GM18526 (cell line): ENCODE results near the gene C2CD5.

Experiments used
- POLR2A ChIP-seq: IDR thresholded peaks from 3 replicates; pipeline ENCODE4 v1.6.1; 2011; ENCODE audit not compliant: insufficient read length; ENCODE audit errors: extremely low read depth

Gene C2CD5

DNA sequence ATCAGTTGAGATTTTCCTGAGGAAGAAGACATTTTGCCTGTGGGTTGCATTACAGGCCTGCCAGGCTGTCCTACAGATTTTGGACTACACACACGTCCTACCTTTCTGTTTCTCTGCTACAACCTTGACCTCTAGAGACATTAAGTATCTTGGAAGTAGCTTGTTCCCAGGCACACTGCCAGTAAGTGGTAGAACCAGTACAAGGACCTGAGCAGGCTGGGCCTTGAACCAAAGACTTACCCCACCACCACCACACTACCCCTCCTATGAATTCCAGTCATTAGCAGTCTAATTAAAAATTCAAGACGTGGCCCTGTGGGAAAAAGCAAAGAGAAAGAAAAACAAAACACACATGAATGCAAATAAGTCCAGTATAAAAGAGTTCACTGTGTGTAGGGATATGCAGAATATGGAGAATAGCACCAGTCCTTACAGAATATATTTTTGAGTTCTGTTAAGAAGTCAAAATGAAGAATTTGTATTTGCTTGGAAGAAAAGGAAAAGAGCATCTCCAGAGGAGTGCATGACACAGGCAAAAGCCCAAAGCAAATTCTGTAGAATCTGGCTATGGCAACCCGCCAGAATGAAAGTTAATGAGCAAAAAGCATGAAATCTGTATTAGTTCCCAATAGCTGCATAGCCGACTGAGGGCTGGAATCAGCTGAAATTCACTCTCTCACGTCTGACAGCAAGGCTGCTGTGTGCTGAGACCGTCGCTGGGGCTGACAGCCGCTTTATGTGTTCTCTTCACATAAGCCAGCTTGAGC, 135.5 kb downstream of the C2CD5 start:
- TF ChIP-seq POLR2A, result no peak

GRCh38 chr12:22407397-22407796, 136.9 kb downstream of the C2CD5 start:
- no peak for TF ChIP-seq POLR2A

- no peak for TF ChIP-seq POLR2A
Observed at GRCh38 chr12:22406627-22407026, 137.7 kb downstream of the C2CD5 start.

DNA sequence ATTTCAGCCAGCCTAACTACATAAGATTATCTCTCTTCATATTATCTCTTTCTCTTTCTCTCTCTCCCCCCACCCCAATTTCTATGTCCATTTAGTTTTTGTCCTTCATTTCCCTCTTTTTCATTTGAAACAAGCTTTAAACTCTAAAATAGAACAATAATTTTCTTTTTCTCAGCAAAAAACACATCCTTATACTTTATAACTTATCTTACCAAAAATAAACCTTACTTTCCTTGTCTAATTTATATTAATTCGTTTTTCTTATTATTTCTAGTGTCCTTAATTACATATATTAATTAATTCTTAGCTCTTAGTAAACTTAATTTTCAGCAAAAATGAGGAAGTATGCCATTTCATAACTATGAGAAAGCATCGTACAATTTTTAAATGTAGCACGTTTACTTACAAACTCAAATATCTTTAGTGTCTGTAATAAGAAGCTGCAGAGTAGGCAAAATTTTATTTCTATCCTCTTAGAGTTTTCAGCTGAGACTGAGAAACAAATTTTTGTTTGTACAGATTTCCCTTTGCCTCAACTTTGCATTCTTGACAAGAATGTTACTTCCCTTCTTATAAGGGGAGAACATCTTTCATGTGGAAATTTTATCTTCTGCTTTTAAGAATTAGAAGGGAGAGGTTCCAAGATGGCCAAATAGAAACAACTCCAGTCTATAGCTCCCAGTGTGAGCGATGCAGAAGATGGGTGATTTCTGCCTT, 144.7 kb downstream of the C2CD5 start:
- TF ChIP-seq POLR2A, result no peak
